Spleen (tissue), 7 donors: Measurements from ENCODE around the gene TBCA.

Experiments
- CTCF ChIP-seq, 11 experiments: fragments of 200-600 bp in 7 of 11; fragments of 450-650 bp in 4 of 11; sonication (generic) in 4 of 11; IDR thresholded peaks in 8 of 11; conservative IDR thresholded peaks in 3 of 11; 1 replicate in 7 of 11; 2 replicates in 4 of 11; pipeline versions ENCODE4 v1.4.0 to v1.8.0; 2016 to 2021; ENCODE audit warnings: antibody characterized with exemption in 11 of 11, inconsistent platforms in 4 of 11, mild to moderate bottlenecking in 1 of 11
- POLR2A ChIP-seq, 3 donors: fragments of 450-650 bp; IDR thresholded peaks; one replicate each; pipeline ENCODE4 v1.5.1; 2017; ENCODE audit warnings: antibody characterized with exemption in 3 of 3, mild to moderate bottlenecking in 1 of 3
- donor health status: DM: no; HTN: no; CAD: no; lungs with moderate emphysema.
- donor health status: DM: no; HTN: no; CAD: no.
- donor health status: DM: no; HTN: no; CAD: no.

- TF ChIP-seq POLR2A (IDR thresholded peaks at IDR 0.05) = no peak
- no peak for TF ChIP-seq CTCF (IDR thresholded peaks at IDR 0.05 in 8 of 11, conservative IDR thresholded peaks at IDR 0.05 in 3 of 11)
Measured at GRCh38 chr5:77773734-77774280, 2.3 kb downstream of the TBCA start.
